SK-N-MC (cell line): ENCODE data around the gene IL1RAPL1.
"Not testable (repeated sequence)": the region's sequence is repeated elsewhere in the genome, so short reads cannot be mapped to it uniquely, and the experiment has no call there.

ENCODE experiments used
- DNase-seq: peaks from one replicate; pipeline ENCODE4 v3.0.0-alpha.2; 2011; ENCODE audit warnings: low read depth, low spot score
- H3K27ac ChIP-seq: fragments of 200-600 bp; sonication (generic); 2 replicates; pipeline ENCODE4 v1.5.1; 2016; ENCODE audit warnings: mixed run types
- H3K36me3 ChIP-seq: fragments of 200-600 bp; sonication (generic); 2 replicates; pipeline ENCODE4 v1.6.1; 2017; ENCODE audit warnings: antibody characterized with exemption, low read length, mixed read lengths; ENCODE audit not compliant: insufficient read depth
- H3K4me3 ChIP-seq: fragments of 200-600 bp; sonication (generic); 2 replicates; pipeline ENCODE4 v1.5.1; 2016
- H3K9ac ChIP-seq: fragments of 200-600 bp; sonication (generic); 2 replicates; pipeline ENCODE4 v1.8.0; 2017; ENCODE audit warnings: mixed run types, mixed read lengths; ENCODE audit not compliant: insufficient read length
- H3K9me3 ChIP-seq: fragments of 200-600 bp; sonication (generic); 2 replicates; pipeline ENCODE4 v1.6.1; 2017; ENCODE audit warnings: low read depth, mild to moderate bottlenecking, antibody characterized with exemption, low read length, moderate library complexity, mixed read lengths
- EZH2 ChIP-seq: fragments of 200-600 bp; sonication (generic); IDR thresholded peaks from one replicate; pipeline ENCODE4 v1.6.1; 2017; ENCODE audit warnings: antibody characterized with exemption
- FOXP2 ChIP-seq: optimal IDR thresholded peaks from 2 replicates; pipeline ENCODE3; 2011; ENCODE audit warnings: mild to moderate bottlenecking, moderate library complexity; ENCODE audit not compliant: insufficient read depth; ENCODE audit errors: extremely low read length, control extremely low read depth
- POLR2AphosphoS5 ChIP-seq: IDR thresholded peaks from 2 replicates; pipeline ENCODE4 v1.6.1; 2012; ENCODE audit warnings: mild to moderate bottlenecking, low read depth, low read length, borderline replicate concordance

IL1RAPL1 gene

GRCh38 chrX:29315931-29316330 is 728.7 kb downstream of the IL1RAPL1 start:
- Histone ChIP-seq H3K9me3 (no peaks in the 10 kb centered on the region), H3K27ac (no peak overlapping the region), H3K9ac (no peak overlapping the region), H3K4me3 (no peak overlapping the region), H3K36me3 (no peaks in the 10 kb centered on the region)
- no peak for DNase-seq
- TF ChIP-seq EZH2, result no peak
- no peak for TF ChIP-seq POLR2AphosphoS5
- TF ChIP-seq FOXP2, result no peak

- H3K4me3 ChIP-seq, result no peak overlapping the region
- no peak for DNase-seq
- H3K36me3 ChIP-seq, result no peaks in the 10 kb centered on the region
- H3K9ac ChIP-seq, result no peak overlapping the region
- H3K27ac ChIP-seq, result no peak overlapping the region
- H3K9me3 ChIP-seq, result no peaks in the 10 kb centered on the region
- no peak for TF ChIP-seq EZH2
- TF ChIP-seq FOXP2, result no peak
- no peak for TF ChIP-seq POLR2AphosphoS5
These were observed 730.8 kb downstream of the IL1RAPL1 start for GRCh38 chrX:29318012-29318411.

GRCh38 chrX:29332429-29332828 is 745.2 kb downstream of the IL1RAPL1 start:
- H3K4me3 ChIP-seq, H3K9me3 ChIP-seq, H3K27ac ChIP-seq, H3K9ac ChIP-seq, DNase-seq, H3K36me3 ChIP-seq: not testable (repeated sequence)

- H3K9me3 ChIP-seq, H3K27ac ChIP-seq, H3K36me3 ChIP-seq, DNase-seq, H3K4me3 ChIP-seq, H3K9ac ChIP-seq: not testable (repeated sequence)
These were observed 745.8 kb downstream of the IL1RAPL1 start for GRCh38 chrX:29333091-29333490.

GRCh38 chrX:29348288-29348687 is 761.0 kb downstream of the IL1RAPL1 start:
- Histone ChIP-seq H3K9me3 (no peaks in the 10 kb centered on the region), H3K27ac (no peak overlapping the region), H3K4me3 (no peak overlapping the region), H3K36me3 (no peaks in the 10 kb centered on the region), H3K9ac (no peak overlapping the region)
- no peak for DNase-seq
- TF ChIP-seq FOXP2 (no peak), POLR2AphosphoS5 (no peak), EZH2 (no peak)

- no peak overlapping the region for H3K27ac ChIP-seq
- H3K4me3 ChIP-seq, result no peak overlapping the region
- no peak overlapping the region for H3K9ac ChIP-seq
- DNase-seq, result no peak
- TF ChIP-seq POLR2AphosphoS5 (no peak), EZH2 (no peak), FOXP2 (no peak)
- H3K36me3 ChIP-seq, result no peaks in the 10 kb centered on the region
- H3K9me3 ChIP-seq, result no peaks in the 10 kb centered on the region
These were observed 772.0 kb downstream of the IL1RAPL1 start for GRCh38 chrX:29359276-29359675.

- not testable (repeated sequence) for DNase-seq, H3K4me3 ChIP-seq, H3K9ac ChIP-seq, H3K36me3 ChIP-seq, H3K27ac ChIP-seq, H3K9me3 ChIP-seq
These were observed 787.5 kb downstream of the IL1RAPL1 start for GRCh38 chrX:29374765-29375164.

- no peaks in the 10 kb centered on the region for H3K36me3 ChIP-seq
- no peaks in the 10 kb centered on the region for H3K9me3 ChIP-seq
- DNase-seq, result no peak
- H3K27ac ChIP-seq, result no peak overlapping the region
- no peak overlapping the region for H3K9ac ChIP-seq
- no peak overlapping the region for H3K4me3 ChIP-seq
- no peak for TF ChIP-seq POLR2AphosphoS5
These were observed 789.3 kb downstream of the IL1RAPL1 start for GRCh38 chrX:29376584-29376983.

- no peak for DNase-seq
- H3K4me3 ChIP-seq, result no peak overlapping the region
- H3K36me3 ChIP-seq, result no peaks in the 10 kb centered on the region
- no peak overlapping the region for H3K9ac ChIP-seq
- H3K27ac ChIP-seq, result no peak overlapping the region
- no peak for TF ChIP-seq POLR2AphosphoS5
- TF ChIP-seq FOXP2, result no peak
- no peak for TF ChIP-seq EZH2
- H3K9me3 ChIP-seq, result no peaks in the 10 kb centered on the region
These were observed 795.6 kb downstream of the IL1RAPL1 start for GRCh38 chrX:29382811-29383210.

GRCh38 chrX:29388509-29388908 is 801.3 kb downstream of the IL1RAPL1 start:
- H3K9ac ChIP-seq, result no peak overlapping the region
- TF ChIP-seq EZH2 (no peak), FOXP2 (no peak), POLR2AphosphoS5 (no peak)
- DNase-seq, result no peak
- H3K36me3 ChIP-seq, result no peaks in the 10 kb centered on the region
- no peak overlapping the region for H3K27ac ChIP-seq
- H3K9me3 ChIP-seq, result no peaks in the 10 kb centered on the region
- no peak overlapping the region for H3K4me3 ChIP-seq
